ENCODE results near the gene KRTAP10-2. TPM values are rescaled to one million over a fixed set of nuclear protein-coding genes. Genes with fewer than 3 reads are reported as not detected.
"Not testable (repeated sequence)": the region's sequence is repeated elsewhere in the genome, so short reads cannot be mapped to it uniquely, and the experiment has no call there.

The KRTAP10-2 gene
- total RNA-seq, 1 donor from 2014 or later, result not detected

DNA sequence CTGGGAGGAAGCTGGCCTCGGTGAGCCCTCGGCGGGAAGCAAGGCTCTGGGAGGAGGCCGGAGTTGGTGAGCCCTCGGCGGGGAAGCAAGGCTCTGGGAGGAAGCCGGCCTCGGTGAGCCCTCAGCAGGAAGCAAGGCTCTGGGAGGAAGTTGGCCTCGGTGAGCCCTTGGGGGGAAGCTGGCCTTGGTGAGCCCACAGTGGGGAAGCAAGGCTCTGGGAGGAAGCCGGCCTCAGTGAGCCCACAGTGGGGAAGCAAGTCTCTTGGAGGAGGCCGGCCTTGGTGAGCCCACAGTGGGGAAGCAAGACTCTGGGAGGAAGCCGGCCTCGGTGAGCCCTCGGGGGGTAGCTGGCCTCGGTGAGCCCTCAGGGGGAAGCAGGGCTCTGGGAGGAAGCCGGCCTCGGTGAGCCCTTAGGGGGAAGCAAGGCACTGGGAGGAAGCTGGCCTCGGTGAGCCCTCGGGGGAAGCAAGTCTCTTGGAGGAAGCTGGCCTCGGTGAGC, 47.4 kb downstream of the KRTAP10-2 start:
- TF ChIP-seq POLR2AphosphoS5 (IDR thresholded peaks at IDR 0.05; ENCODE audit: insufficient read depth in 1 of 2, low read depth in 1 of 2) (no peak), POLR2A (IDR thresholded peaks at IDR 0.05) (no peak)
- TF ChIP-seq, protein P1, sequence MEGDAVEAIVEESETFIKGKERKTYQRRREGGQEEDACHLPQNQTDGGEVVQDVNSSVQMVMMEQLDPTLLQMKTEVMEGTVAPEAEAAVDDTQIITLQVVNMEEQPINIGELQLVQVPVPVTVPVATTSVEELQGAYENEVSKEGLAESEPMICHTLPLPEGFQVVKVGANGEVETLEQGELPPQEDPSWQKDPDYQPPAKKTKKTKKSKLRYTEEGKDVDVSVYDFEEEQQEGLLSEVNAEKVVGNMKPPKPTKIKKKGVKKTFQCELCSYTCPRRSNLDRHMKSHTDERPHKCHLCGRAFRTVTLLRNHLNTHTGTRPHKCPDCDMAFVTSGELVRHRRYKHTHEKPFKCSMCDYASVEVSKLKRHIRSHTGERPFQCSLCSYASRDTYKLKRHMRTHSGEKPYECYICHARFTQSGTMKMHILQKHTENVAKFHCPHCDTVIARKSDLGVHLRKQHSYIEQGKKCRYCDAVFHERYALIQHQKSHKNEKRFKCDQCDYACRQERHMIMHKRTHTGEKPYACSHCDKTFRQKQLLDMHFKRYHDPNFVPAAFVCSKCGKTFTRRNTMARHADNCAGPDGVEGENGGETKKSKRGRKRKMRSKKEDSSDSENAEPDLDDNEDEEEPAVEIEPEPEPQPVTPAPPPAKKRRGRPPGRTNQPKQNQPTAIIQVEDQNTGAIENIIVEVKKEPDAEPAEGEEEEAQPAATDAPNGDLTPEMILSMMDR (IDR thresholded peaks at IDR 0.05), result no peak
- Histone ChIP-seq H3K27ac (no peak overlapping the region), H3K36me3 (no peaks in the 10 kb centered on the region), H3K27me3 (no peaks in the 10 kb centered on the region), H3K9me3 (no peaks in the 10 kb centered on the region), H3K4me1 (no peaks in the 10 kb centered on the region), H3K4me3 (no peak overlapping the region)
- intact Hi-C loops (cut with DNase I), result no loop called here
- no peak for DNase-seq (ENCODE audit: extremely low spot score in 2 of 2)

- DNase-seq (ENCODE audit: extremely low spot score in 2 of 2); H3K27ac ChIP-seq; H3K27me3 ChIP-seq; H3K36me3 ChIP-seq; H3K9me3 ChIP-seq; H3K4me3 ChIP-seq; intact Hi-C loops (cut with DNase I); H3K4me1 ChIP-seq: not testable (repeated sequence)
Observed at GRCh38 chr21:44503006-44503889, 48.1 kb downstream of the KRTAP10-2 start.

DNA sequence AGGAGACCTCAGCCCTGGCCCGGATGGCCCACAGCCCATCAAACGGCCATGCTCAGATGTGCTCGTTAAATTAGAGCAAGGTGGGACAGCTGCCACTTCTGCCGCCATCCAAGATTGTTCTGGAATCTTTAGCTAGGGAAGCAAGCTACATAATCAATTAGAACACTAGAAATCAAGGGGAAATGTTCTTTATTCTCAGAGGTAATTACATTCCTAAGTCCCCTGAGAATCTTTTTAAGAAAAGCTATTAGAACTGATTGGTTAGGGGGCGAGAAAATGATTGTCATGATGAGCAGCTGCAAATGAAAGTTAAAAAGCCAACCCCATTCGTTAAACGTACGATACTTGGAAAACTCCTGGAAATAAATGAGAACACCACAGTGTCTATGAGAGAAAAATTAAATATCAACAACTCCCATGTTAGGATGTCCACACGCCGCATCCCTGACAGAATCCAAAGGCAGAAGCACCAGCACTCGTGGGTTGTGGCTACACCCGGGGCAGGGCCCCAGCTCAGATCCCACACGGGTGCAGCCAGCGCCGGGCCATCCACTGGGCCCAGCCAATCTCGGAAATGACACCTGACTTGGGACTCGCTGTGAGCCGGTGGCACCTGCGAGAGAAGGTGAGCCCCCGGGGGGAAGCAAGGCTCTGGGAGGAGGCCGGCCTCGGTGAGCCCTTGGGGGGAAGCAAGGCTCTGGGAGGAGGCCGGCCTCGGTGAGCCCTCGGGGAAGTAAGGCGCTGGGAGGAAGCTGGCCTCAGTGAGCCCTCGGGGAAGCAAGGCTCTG, 48.9 kb downstream of the KRTAP10-2 start:
- no peak overlapping the region for H3K4me3 ChIP-seq
- H3K36me3 ChIP-seq, result no peaks in the 10 kb centered on the region
- H3K9me3 ChIP-seq, result no peaks in the 10 kb centered on the region
- no peak overlapping the region for H3K27ac ChIP-seq
- DNase-seq (ENCODE audit: extremely low spot score in 2 of 2), result no peak
- TF ChIP-seq POLR2A (IDR thresholded peaks at IDR 0.05) (no peak), POLR2AphosphoS5 (IDR thresholded peaks at IDR 0.05; ENCODE audit: insufficient read depth in 1 of 2, low read depth in 1 of 2) (no peak)
- TF ChIP-seq, protein P1 (IDR thresholded peaks at IDR 0.05), result no peak
- intact Hi-C loops (cut with DNase I), result no loop called here
- H3K4me1 ChIP-seq, result no peaks in the 10 kb centered on the region
- no peaks in the 10 kb centered on the region for H3K27me3 ChIP-seq

Other genes with a start within 250 kb of the KRTAP10-2 start
- gene CFAP410, start 212.1 kb downstream of the KRTAP10-2 start, total RNA-seq, result 24.3 TPM
- 2.2 TPM for gene TRPM2, start 197.9 kb downstream of the KRTAP10-2 start, total RNA-seq
- gene LRRC3, start 96.0 kb downstream of the KRTAP10-2 start, total RNA-seq, result 2.5 TPM
- not detected for gene KRTAP10-1, start 11.3 kb downstream of the KRTAP10-2 start, total RNA-seq
- gene KRTAP10-3, start 7.3 kb upstream of the KRTAP10-2 start, total RNA-seq, result not detected
- not detected for gene KRTAP10-4, start 22.2 kb upstream of the KRTAP10-2 start, total RNA-seq
- gene KRTAP10-5, start 29.1 kb upstream of the KRTAP10-2 start, total RNA-seq, result not detected
- not detected for gene KRTAP10-6, start 41.0 kb upstream of the KRTAP10-2 start, total RNA-seq
- not detected for gene KRTAP10-7, start 49.1 kb upstream of the KRTAP10-2 start, total RNA-seq
- gene KRTAP10-8, start 60.6 kb upstream of the KRTAP10-2 start, total RNA-seq, result not detected
- gene KRTAP10-9, start 75.6 kb upstream of the KRTAP10-2 start, total RNA-seq, result not detected
- not detected for gene KRTAP10-10, start 85.9 kb upstream of the KRTAP10-2 start, total RNA-seq
- not detected for gene KRTAP10-11, start 94.9 kb upstream of the KRTAP10-2 start, total RNA-seq
- gene KRTAP12-4, start 103.2 kb upstream of the KRTAP10-2 start, total RNA-seq, result not detected
- not detected for gene KRTAP12-3, start 106.4 kb upstream of the KRTAP10-2 start, total RNA-seq
- gene KRTAP12-2, start 115.4 kb upstream of the KRTAP10-2 start, total RNA-seq, result not detected
- not detected for gene KRTAP12-1, start 130.7 kb upstream of the KRTAP10-2 start, total RNA-seq
- gene KRTAP10-12, start 145.7 kb upstream of the KRTAP10-2 start, total RNA-seq, result not detected
- gene TSPEAR, start 160.1 kb upstream of the KRTAP10-2 start, total RNA-seq, result not detected

Data from vagina (tissue), 2 donors.